ENCODE measurements around the gene TECR.

The TECR gene

DNA sequence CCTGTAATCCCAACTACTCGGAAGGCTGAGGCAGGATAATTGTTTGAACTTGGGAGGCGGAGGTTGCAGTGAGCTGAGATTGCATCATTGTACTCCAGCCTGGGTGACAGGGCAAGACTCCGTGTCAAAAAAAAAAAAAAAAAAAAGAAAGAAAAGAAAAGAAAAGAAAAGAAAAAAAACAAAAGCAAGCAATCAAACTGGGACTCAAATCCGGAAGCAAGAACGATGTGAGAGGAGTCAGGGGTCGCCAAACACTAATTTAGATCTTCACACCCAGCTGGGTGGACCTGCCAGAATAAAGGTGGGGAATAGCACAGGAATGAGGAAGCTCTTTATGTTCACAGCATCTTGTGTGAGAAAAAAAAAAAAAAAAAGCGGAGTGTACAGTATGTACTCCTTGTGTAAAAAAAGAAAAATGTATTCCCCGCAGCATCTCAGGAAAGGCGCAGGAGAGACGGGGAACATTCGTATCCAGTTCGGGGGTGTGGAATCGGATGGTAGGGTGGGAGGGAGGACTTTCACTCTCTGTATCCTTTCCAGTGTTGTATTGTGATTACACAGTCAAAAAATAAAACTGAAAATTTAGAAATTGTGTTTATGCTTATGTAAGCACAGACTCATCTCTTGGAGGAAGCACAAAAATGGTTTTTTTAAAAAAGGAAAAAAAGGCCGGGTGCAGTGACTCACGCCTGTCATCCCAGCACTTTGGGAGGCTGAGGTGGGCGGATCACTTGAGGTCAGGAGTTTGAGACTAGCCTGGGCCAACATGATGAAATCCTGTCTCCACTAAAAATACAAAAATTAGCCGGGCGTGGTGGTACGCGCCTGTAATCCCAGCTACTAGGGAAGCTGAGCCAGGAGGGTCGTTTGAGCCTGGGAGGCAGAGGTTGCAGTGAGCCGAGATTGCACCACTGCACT is 18.8 kb upstream of the TECR start:
- no peak for DNase-seq

- DNase-seq = no peak
Observed at GRCh38 chr19:14511229-14511593, 18.2 kb upstream of the TECR start.

- DNase-seq = no peak
Observed at GRCh38 chr19:14512406-14512961, 16.9 kb upstream of the TECR start.

DNA sequence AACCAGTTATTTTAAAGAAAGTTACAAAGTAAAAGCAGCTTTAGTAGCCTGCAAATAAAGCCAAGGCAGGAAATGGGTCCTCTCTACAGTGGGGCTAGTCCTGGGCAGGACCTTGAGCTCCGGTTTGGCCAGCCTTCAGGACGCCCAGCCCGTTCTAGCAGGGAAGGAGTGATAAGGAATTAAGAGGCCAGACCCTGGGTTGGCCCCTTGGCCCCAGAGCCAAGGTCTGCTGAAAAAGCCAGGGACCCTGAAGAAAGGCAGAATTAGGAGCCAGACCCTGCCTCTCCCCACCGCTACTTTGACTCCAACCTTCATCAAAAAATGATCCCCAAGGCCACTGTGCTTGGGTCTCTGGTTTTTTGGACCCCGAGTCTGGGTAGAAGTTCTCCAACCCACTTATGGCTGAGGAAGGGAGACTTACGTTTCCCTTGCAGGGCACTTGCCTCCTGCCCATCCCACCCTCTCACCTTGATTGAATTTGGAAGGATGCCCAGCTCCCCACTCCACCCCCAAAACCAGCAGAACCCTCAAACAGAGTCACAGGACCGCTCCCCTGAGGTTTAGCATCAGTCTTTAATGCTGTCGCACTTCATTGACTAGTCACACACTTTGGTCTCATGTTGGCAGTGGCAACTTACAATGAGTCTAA is 15.1 kb upstream of the TECR start:
- no peak for DNase-seq

DNA sequence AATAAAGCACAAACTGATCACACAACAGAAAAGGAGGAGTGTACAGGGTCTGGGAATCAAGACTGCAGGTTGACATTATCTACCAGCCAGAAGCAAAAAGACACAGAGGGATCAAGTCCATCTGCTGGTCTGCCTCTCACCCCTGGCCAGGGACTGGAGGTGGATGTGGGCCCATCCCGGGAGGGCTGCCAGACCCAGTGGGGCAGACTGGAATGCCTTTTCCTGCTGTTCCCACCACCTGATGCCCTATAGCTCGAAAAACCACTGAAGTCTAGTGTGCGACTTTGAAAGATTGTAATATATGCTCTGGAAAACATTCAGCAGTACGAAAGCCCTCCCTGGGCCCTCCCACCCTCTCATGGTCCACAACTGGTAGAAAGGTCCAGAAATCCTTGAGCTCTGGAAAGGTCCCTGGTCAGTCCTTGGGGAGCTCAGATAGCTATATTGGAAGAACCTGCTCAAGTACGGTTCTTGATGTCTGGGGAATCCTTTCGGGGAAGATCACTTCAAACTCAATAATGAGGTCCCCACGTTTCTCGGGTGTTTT is 13.8 kb upstream of the TECR start:
- no peak for DNase-seq

- DNase-seq = no peak
Observed at GRCh38 chr19:14516048-14516534, 13.3 kb upstream of the TECR start.

DNA sequence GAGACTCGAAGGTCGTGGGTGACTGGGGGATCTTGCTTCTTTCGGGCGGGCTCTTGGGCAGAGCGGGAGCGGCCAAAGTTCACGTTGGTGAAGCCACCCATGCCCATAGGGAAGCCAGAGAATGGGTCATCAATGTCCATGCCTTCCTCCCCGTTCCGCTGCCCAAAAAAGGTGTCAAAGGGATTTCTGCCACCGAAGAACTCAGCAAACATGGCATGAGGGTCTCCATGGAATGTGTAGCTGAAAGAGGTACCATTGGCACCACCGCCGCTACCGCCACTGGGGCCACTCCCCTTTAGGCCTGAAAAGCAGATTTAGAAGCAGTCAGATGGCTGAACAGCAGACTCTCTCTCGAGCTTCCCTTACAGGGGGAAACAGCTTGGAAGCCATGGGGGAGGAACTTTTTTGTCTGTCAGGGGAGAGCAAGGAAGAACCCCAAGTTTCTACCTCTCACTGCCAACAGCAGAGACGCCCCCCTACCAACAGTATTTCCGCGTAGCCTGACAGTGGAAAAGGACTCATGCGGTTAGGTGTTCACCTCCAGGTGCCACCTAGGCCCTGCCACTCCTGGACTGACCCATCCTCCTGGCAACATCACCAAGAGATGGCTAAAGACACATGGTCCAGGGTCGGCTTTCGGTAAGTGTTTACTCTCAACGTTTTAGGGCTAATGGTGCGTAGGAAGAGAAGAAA is 12.5 kb upstream of the TECR start:
- no peak for DNase-seq

- DNase-seq = no peak
Observed at GRCh38 chr19:14517446-14517839, 12.0 kb upstream of the TECR start.

- DNase-seq = peak; percentile 75 to 88
Observed at GRCh38 chr19:14517840-14518505, 11.4 kb upstream of the TECR start, which contains the start of gene DNAJB1. TSS of gene DNAJB1 (minus strand) at chr19:14518397. CDS start at chr19:14518349, 48 bp downstream.

DNA sequence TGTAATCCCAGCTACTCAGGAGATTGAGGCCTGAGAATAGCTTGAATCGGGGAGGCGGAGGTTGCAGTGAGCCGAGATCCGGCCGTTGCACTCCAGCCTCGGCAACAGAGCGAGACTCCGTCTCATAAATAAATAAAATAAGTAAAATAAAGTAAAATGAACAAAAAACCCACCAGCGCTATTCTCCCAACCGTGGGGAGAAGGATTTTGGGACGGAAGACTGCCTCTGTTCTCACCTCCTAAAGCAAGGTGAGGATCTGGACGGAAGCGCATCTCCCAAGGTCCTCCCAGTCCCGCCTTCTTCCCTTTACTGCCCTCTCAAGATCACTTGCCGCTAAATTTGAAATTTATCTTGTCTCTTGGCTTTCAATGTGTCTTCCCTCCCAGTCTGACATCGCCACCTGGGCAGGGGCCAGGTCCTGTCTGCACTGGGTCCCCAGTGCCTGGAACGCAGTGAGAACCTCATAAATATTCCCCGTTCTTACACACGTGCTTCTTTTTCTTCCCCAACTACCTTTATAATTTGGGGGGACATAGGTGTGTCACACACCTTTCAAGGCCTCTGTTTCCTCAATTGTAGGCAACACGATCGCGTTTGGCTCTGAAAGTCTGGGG is 10.0 kb upstream of the TECR start:
- DNase-seq = no peak

DNA sequence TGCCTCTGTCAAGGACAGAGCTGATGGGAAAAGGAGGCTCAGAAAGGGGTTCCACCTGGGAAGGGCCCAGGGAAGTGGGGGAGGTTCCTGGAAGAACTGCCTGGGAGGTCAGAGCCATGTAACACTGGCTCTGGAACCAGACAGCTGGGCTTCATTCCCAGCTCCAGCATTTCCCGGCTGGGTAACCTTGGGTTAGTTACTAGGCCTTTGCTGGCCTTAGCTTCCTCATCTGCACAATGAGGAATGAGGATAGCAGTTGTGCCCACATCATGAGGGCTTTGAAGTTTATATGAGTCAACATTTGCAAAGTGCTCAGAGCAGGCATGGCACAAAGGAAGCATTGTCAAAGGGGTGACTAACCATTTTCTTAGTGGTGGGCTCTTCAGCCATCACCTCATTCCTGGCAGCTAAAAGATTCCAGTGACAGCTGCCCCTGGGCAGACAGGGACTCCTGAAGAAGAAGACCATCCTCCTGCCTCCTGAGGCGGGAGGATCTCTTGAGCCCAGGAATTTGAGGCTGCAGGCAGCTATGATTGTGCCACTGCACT is 9.5 kb upstream of the TECR start:
- DNase-seq = no peak

GRCh38 chr19:14520543-14520942 is 8.9 kb upstream of the TECR start:
- DNase-seq = no peak

GRCh38 chr19:14525729-14526128 is 3.7 kb upstream of the TECR start:
- DNase-seq = no peak

- no peak for DNase-seq
Observed at GRCh38 chr19:14526423-14526822, 3.0 kb upstream of the TECR start.

DNA sequence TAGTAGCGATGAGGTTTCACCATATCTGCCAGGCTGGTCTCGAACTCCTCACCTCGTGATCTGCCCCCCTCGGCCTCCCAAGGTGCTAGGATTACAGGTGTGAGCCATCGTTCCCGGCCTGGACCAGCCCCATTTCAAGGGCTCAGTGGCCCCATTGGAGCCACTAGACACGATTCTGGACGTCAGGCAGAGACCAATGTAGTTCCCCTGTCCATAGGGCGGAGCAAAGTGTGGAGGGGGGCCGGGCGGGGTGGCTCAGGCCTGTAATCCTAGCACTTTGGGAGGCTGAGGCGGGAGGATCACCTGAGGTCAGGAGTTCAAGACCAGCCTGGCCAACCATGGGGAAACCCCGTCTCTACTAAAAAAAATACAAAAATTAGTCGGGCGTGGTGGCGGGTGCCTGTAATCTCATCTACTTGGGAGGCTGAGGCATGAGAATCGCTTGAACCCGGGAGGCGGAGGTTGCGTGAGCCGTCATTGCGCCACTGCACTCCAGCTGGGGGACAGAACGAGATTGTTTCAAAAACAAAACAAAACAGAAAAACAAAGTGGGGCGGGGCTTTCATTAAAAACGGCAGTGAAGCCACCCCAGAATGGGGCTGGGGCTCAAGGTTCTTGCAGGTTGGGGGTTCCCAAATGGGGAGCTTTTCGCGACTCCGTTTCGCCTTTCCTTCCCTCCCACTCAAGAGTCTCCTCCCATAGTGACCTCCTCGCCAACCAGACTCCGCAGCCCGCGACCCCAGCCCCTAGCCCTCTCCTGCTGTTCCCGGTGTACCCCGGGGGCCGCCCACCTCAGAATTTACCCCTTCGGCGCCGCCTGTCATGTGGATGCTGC is 758 bp upstream of the TECR start:
- DNase-seq = no peak

DNA sequence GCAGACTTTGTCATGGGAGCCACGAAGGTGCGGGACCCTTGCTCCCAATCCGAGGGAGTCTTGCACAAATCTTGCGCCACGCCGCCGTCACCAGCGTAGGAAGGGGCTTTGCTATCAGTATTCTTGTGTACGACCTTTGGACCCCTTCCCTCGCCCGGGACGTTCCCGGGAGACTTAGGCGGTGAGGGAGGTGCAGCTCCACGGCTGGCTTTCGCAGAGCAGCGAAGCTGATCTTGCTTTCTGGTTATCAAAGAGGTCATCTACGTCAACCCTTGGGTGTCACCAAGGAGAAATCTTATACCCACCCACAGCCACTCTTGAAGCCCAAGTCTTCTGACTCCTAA is 583 bp downstream of the TECR start:
- DNase-seq = no peak

- no peak for DNase-seq
Observed at GRCh38 chr19:14530506-14530905, 1.1 kb downstream of the TECR start.

DNA sequence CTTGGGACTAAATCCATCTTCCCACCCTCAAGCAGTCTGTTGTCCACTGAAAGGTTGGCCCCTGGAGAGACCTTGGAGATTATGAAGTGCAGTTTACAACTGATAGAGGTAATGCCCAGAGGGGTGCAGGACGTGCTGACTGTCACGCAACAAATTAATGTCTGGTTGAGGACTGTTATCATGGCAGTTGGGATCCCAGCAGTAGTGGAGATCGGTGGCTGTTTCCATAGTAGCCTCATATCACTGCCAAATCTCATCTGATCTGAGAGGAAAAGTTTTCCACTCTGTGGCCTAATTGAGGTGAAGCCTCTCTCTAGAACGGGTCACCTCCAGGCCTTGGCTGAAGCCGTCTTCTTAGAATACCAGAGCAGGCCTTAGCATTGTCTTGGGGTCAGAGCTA is 4.1 kb downstream of the TECR start:
- DNase-seq = no peak

DNA sequence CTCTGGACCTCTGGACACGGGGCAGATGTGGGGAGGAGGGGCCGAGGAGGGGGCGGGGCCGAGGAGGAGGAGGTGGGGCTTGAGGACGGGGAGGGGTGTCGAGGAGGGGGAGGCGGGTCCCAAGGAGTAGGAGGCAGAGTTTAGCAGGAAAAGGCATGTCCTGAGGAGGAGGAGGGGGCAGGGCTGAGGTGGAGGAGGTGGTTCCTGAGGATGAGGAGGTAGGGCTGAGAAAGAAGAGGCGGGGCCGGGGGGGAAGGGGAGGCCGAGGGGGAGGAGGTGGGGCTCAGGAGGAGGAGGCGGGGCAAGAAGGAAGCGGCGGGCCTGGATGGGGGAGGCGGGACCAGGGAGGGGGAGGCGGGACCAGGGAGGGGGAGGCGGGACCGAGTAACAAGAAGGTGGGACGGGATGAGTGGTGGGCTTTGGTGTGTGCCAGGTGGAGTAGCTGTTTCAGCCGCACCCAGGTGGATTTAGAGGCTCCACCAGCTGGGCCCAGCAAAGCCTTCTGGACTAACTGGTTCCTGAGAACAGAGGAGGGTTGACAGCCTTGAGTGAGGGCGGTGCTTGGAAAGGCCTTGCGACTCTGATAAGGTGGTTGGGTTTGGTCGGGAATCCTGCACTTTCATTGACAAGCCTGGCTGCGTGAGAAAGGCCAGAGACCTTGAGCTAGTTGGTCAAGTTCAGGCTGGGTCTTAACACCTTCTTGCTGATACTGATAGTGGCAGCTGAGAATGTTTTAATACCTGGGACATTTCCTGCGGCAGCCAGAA is 7.7 kb downstream of the TECR start:
- DNase-seq = no peak

All from NCI-H446 (cell line).